Mesenchymal stem cell (in vitro differentiated cells and primary cell): ENCODE measurements around the gene PLEKHO2.
"Not testable (repeated sequence)": the region's sequence is repeated elsewhere in the genome, so short reads cannot be mapped to it uniquely, and the experiment has no call there.

Source experiments
- DNase-seq: peaks from one replicate; pipeline ENCODE4 v3.0.0-alpha.2; 2013
- H2AFZ ChIP-seq: one replicate; pipeline ENCODE4 v1.6.1; 2013; ENCODE audit warnings: low read depth, mild to moderate bottlenecking, control low read depth, inconsistent platforms, low read length, moderate library complexity
- H2AK5ac ChIP-seq: 2 replicates; pipeline ENCODE4 v1.6.1; 2013; ENCODE audit warnings: low read length, moderate library complexity, mild to moderate bottlenecking, inconsistent platforms; ENCODE audit not compliant: severe bottlenecking
- H2BK120ac ChIP-seq: one replicate; pipeline ENCODE4 v1.6.1; 2013; ENCODE audit warnings: low read depth, mild to moderate bottlenecking, inconsistent platforms, low read length, moderate library complexity
- H2BK12ac ChIP-seq, 2 experiments: one replicate each; pipeline ENCODE4 v1.6.1; 2013; ENCODE audit warnings: inconsistent platforms in 2 of 2, low read length in 2 of 2, mild to moderate bottlenecking in 2 of 2, moderate library complexity in 2 of 2, control low read depth in 1 of 2
- H2BK15ac ChIP-seq: one replicate; pipeline ENCODE4 v1.6.1; 2013; ENCODE audit warnings: mild to moderate bottlenecking, low read depth, inconsistent platforms; ENCODE audit not compliant: poor library complexity, severe bottlenecking
- H2BK5ac ChIP-seq: 2 replicates; pipeline ENCODE4 v1.6.1; 2013; ENCODE audit warnings: low read depth, mild to moderate bottlenecking, low read length, control low read depth, inconsistent platforms; ENCODE audit not compliant: poor library complexity, severe bottlenecking
- H3K14ac ChIP-seq, 2 experiments: one replicate each; pipeline ENCODE4 v1.6.1; 2013; ENCODE audit warnings: inconsistent platforms in 2 of 2, low read length in 2 of 2, control low read depth in 1 of 2, mild to moderate bottlenecking in 1 of 2, moderate library complexity in 1 of 2
- H3K18ac ChIP-seq, 2 experiments: one replicate each; pipeline ENCODE4 v1.6.1; 2013; ENCODE audit warnings: inconsistent platforms in 2 of 2, low read length in 2 of 2, control low read depth in 1 of 2, low read depth in 1 of 2, mild to moderate bottlenecking in 1 of 2
- H3K23ac ChIP-seq, 2 experiments: one replicate each; pipeline ENCODE4 v1.6.1; 2013; ENCODE audit warnings: inconsistent platforms in 2 of 2, low read length in 2 of 2, mild to moderate bottlenecking in 2 of 2, moderate library complexity in 2 of 2, control low read depth in 1 of 2
- H3K27ac ChIP-seq: 2 replicates; pipeline ENCODE4 v1.5.1; 2013; ENCODE audit warnings: mild to moderate bottlenecking, moderate library complexity, low read length, control low read depth, inconsistent platforms; ENCODE audit not compliant: poor library complexity, severe bottlenecking
- H3K27me3 ChIP-seq, 2 experiments: 2 replicates each; pipeline versions ENCODE4 v1.6.1 to v1.7.0; 2013; ENCODE audit warnings: low read length in 2 of 2, mild to moderate bottlenecking in 2 of 2, moderate library complexity in 2 of 2, control low read depth in 1 of 2, inconsistent platforms in 1 of 2; ENCODE audit not compliant: control insufficient read depth in 1 of 2, insufficient read depth in 1 of 2
- H3K36me3 ChIP-seq, 2 experiments: 2 replicates each; pipeline versions ENCODE4 v1.6.1 to v1.7.0; 2013; ENCODE audit warnings: low read length in 2 of 2, control low read depth in 1 of 2, inconsistent platforms in 1 of 2, low read depth in 1 of 2, mild to moderate bottlenecking in 1 of 2; ENCODE audit not compliant: insufficient read depth in 2 of 2, control insufficient read depth in 1 of 2
- H3K4ac ChIP-seq, 2 experiments: one replicate each; pipeline ENCODE4 v1.6.1; 2013; ENCODE audit warnings: inconsistent platforms in 2 of 2, low read length in 2 of 2, mild to moderate bottlenecking in 2 of 2, moderate library complexity in 2 of 2, control low read depth in 1 of 2, low read depth in 1 of 2
- H3K4me1 ChIP-seq: 2 replicates; pipeline ENCODE4 v1.6.1; 2013; ENCODE audit warnings: low read depth, low read length, control low read depth; ENCODE audit not compliant: control insufficient read depth, insufficient read depth
- H3K4me2 ChIP-seq: 2 replicates; pipeline ENCODE4 v1.6.1; 2013; ENCODE audit warnings: low read length, mild to moderate bottlenecking, inconsistent platforms; ENCODE audit not compliant: poor library complexity, severe bottlenecking
- H3K4me3 ChIP-seq, 2 experiments: 2 replicates each; pipeline versions ENCODE4 v1.5.1 to v1.7.0; 2013; ENCODE audit warnings: low read length in 2 of 2, mild to moderate bottlenecking in 2 of 2, control low read depth in 1 of 2, low read depth in 1 of 2; ENCODE audit not compliant: insufficient read depth in 1 of 2
- H3K79me1 ChIP-seq: replicated peaks from 2 replicates; pipeline ENCODE4 v1.6.1; 2013; ENCODE audit warnings: mild to moderate bottlenecking, control low read depth, low read length, inconsistent platforms; ENCODE audit not compliant: poor library complexity, severe bottlenecking
- H3K9ac ChIP-seq: 2 replicates; pipeline ENCODE4 v1.7.0; 2013; ENCODE audit warnings: mild to moderate bottlenecking, low read length, moderate library complexity
- H3K9me3 ChIP-seq: 2 replicates; pipeline ENCODE4 v1.7.0; 2013; ENCODE audit warnings: mild to moderate bottlenecking, low read length; ENCODE audit not compliant: control insufficient read depth
- H4K8ac ChIP-seq: one replicate; pipeline ENCODE4 v1.6.1; 2013; ENCODE audit warnings: inconsistent platforms, mild to moderate bottlenecking, low read length, moderate library complexity
- H4K91ac ChIP-seq: one replicate; pipeline ENCODE4 v1.6.1; 2013; ENCODE audit warnings: mild to moderate bottlenecking, low read length, inconsistent platforms
- WGBS: methylation state at CpG from one replicate; pipeline ENCODE4 v1.1.7; 2013; ENCODE audit warnings: mixed read lengths; 5-methylcytosine and 5-hydroxymethylcytosine counted together

PLEKHO2 gene

DNA sequence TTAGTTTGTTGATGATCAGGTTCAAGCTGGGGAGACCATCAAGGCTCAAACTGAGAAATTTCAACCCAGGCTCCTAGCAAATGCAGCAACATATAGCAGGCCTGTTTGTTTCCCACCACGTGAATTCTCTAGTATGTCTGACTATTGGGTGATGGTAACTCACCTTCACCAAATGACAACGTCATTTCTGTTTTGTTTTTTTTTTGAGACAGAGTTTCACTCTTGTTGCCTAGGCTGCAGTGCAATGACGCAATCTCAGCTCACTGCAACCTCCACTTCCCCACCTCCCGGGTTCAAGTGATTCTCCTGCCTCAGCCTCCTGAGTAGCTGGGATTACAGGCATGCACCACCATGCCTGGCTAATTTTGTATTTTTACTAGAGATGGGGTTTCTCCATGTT, 26.8 kb upstream of the PLEKHO2 start:
- not testable (repeated sequence) for H2BK5ac ChIP-seq, H3K4me1 ChIP-seq, H4K91ac ChIP-seq, H2BK12ac ChIP-seq, H2AFZ ChIP-seq, H3K23ac ChIP-seq, H2BK120ac ChIP-seq, H3K4me3 ChIP-seq, H3K4me2 ChIP-seq, DNase-seq, H3K14ac ChIP-seq, H3K79me1 ChIP-seq, H3K9ac ChIP-seq, H3K18ac ChIP-seq, H2BK15ac ChIP-seq, H2AK5ac ChIP-seq, H3K27ac ChIP-seq, H4K8ac ChIP-seq, H3K27me3 ChIP-seq, H3K9me3 ChIP-seq, H3K4ac ChIP-seq
- WGBS = 100% methylated on average over 4 of the region's 4 CpGs
- peaks cover 10 to 22% of the 10 kb centered on the region in 2 experiments for H3K36me3 ChIP-seq

DNA sequence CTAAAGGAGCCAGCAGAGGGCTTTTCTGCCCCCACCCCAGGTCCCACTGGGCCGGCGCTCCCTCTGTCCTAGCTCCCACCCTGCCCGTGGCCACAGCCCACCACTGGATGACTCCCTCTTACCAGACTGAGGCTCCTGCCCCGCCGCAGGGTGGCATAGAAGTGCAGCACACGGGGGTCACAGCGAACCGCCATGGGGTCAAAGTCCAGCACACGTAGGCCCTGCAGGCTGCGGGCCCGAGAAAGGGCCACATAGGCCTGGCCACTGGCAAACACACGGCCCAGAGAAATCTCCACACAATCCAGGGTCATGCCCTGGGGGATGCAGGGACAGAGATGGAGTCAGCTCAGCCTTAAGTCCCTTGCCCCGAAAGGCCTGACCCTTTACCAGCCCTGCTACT, 25.3 kb upstream of the PLEKHO2 start:
- peaks cover 17 to 30% of the 10 kb centered on the region in 2 experiments for H3K36me3 ChIP-seq
- H2BK12ac ChIP-seq = no peak overlapping the region
- no peak overlapping the region for H3K14ac ChIP-seq
- no peak overlapping the region for H3K4me2 ChIP-seq
- no peak overlapping the region for H2AFZ ChIP-seq
- no peak for DNase-seq
- H2BK120ac ChIP-seq = no peak overlapping the region
- peaks cover 3% of the 10 kb centered on the region for H3K4me1 ChIP-seq
- H2AK5ac ChIP-seq = no peak overlapping the region
- no peak overlapping the region for H3K27ac ChIP-seq
- no peak overlapping the region for H3K23ac ChIP-seq
- H2BK15ac ChIP-seq = peak overlapping the region; percentile 12
- WGBS = 97% methylated on average over 12 of the region's 13 CpGs
- H3K27me3 ChIP-seq = no peaks in the 10 kb centered on the region
- no peak overlapping the region for H2BK5ac ChIP-seq
- no peak overlapping the region for H3K4me3 ChIP-seq
- no peak overlapping the region for H3K4ac ChIP-seq
- no peak overlapping the region for H4K91ac ChIP-seq
- H4K8ac ChIP-seq = no peak overlapping the region
- no peaks in the 10 kb centered on the region for H3K79me1 ChIP-seq
- no peak overlapping the region for H3K18ac ChIP-seq
- H3K9me3 ChIP-seq = no peaks in the 10 kb centered on the region
- no peak overlapping the region for H3K9ac ChIP-seq

DNA sequence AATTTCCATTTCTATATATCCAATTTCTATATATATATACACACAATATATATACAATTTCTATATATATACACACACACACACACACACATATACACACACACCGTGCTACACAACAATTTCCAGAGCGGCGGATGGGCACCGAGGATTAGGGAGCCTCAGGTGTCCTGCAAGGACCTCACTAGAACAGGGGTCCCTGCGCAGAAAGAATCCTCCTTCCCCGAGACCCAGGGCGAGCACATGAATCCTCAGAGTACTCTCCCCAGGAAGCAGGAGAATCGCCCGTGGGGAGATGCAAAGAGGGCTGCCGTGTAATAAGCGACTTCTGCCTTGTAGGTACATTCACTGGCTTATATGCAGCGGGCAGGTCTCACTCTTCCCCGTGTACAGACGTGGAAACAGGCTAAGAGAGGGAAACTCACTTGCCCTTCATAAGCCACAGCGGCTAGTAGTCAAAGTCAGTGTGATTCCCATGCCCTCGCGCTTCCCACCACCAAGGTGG, 16.7 kb upstream of the PLEKHO2 start:
- no peaks in the 10 kb centered on the region for H3K27me3 ChIP-seq
- peak overlapping the region in 1 of 2 experiments; percentile 11 for H3K14ac ChIP-seq
- no peaks in the 10 kb centered on the region for H3K9me3 ChIP-seq
- H3K27ac ChIP-seq = no peak overlapping the region
- H2AK5ac ChIP-seq = no peak overlapping the region
- peak overlapping the region in 1 of 2 experiments; percentile 54 for H3K18ac ChIP-seq
- H2BK12ac ChIP-seq = no peak overlapping the region
- H3K4ac ChIP-seq = no peak overlapping the region
- no peak overlapping the region for H2AFZ ChIP-seq
- H3K4me3 ChIP-seq = peak overlapping the region; percentile 42 to 84
- no peak overlapping the region for H4K8ac ChIP-seq
- H3K9ac ChIP-seq = peak overlapping the region; percentile 55
- H3K4me1 ChIP-seq = peaks cover 19% of the 10 kb centered on the region
- WGBS = under 1% methylated on average over 17 of the region's 17 CpGs
- H3K36me3 ChIP-seq = peaks cover 8 to 10% of the 10 kb centered on the region in 2 experiments
- no peak overlapping the region for H4K91ac ChIP-seq
- H3K23ac ChIP-seq = no peak overlapping the region
- H3K4me2 ChIP-seq = peak overlapping the region; percentile 88
- DNase-seq = no peak
- H2BK15ac ChIP-seq = no peak overlapping the region
- H2BK5ac ChIP-seq = no peak overlapping the region
- H3K79me1 ChIP-seq = peaks cover 2% of the 10 kb centered on the region
- H2BK120ac ChIP-seq = no peak overlapping the region

DNA sequence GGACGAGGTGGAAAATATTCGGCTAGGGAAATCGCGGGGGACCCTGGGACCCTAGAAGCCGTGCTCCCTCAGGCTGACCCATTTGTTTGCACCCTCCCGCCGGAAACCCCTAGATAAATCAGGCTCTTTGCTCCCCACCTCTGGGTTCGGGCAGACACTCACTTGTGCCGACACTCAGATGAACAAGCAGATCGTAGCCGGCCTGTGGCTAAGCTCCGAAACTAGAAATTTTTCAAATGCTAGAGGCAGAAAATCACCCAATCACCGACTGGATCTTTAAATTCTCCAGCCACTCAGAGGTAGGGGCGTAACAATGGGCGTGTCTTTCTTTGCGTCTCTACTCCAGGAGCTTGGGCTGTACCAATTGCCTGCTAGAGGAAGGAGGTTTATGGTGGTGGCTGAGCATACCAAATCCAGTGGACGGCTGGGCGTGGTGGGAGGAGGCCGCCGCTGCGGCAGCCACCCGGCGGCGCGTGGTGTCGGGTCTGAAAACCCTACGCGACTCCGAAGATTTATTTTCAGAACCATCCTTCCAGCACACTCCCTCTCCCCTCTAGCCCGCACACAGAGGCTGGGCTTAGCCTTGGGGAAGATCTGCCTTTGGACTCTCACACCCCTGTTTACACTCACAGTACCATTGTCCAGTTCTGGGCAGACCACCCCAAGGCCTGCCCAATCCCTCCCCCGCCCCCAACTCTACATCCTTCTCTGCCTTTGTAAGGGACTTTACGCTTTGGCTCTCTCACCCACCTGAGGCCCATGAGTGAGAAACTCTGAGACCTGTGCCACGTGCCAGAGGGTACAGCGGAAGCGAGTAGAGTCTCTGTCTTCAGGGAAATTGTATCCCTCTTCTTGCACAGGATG, 16.1 kb upstream of the PLEKHO2 start, which contains the start of gene PIF1:
Gene PIF1 (minus strand): TSS at position 217 of the 864 bp plus-strand sequence. CDS start 1,312 bp downstream, outside the sequence.
- Histone ChIP-seq H3K36me3 (peaks cover 5 to 8% of the 10 kb centered on the region in 2 experiments), H2AK5ac (no peak within 1 kb of the TSS), H3K18ac (peak within 1 kb of the TSS; percentile 2 to 92), H3K14ac (peak within 1 kb of the TSS in 1 of 2 experiments; percentile 11), H4K91ac (no peak within 1 kb of the TSS), H3K23ac (peak within 1 kb of the TSS in 1 of 2 experiments; percentile 77), H3K4me3 (peak within 1 kb of the TSS; percentile 42 to 84), H2BK5ac (no peak within 1 kb of the TSS), H3K9me3 (no peaks in the 10 kb centered on the region), H3K4ac (peak within 1 kb of the TSS; percentile 5 to 73), H3K4me1 (peaks cover 19% of the 10 kb centered on the region), H2BK120ac (peak within 1 kb of the TSS; percentile 29), H3K27me3 (no peaks in the 10 kb centered on the region), H2AFZ (peak within 1 kb of the TSS; percentile 69), H3K79me1 (peaks cover 2% of the 10 kb centered on the region), H2BK15ac (no peak within 1 kb of the TSS), H3K4me2 (peak within 1 kb of the TSS; percentile 88), H3K27ac (peak within 1 kb of the TSS; percentile 18), H2BK12ac (peak within 1 kb of the TSS in 1 of 2 experiments; percentile 57), H4K8ac (peak within 1 kb of the TSS; percentile 45), H3K9ac (peak within 1 kb of the TSS; percentile 87)
- WGBS = 7% methylated on average over 34 of the region's 35 CpGs
- DNase-seq = peak; percentile 99
